Activated CD8-positive, alpha-beta memory T cell treated with anti-CD3 and anti-CD28 coated beads for 48 hours (primary cell): ENCODE data around the gene CREBL2.
"Not testable (repeated sequence)": the region's sequence is repeated elsewhere in the genome, so short reads cannot be mapped to it uniquely, and the experiment has no call there.

Source experiments
- DNase-seq, 3 experiments: peaks; one replicate each; pipeline ENCODE4 v3.0.0-alpha.2; 2020; ENCODE audit warnings: low read depth in 2 of 3, low spot score in 2 of 3

The CREBL2 gene

DNA sequence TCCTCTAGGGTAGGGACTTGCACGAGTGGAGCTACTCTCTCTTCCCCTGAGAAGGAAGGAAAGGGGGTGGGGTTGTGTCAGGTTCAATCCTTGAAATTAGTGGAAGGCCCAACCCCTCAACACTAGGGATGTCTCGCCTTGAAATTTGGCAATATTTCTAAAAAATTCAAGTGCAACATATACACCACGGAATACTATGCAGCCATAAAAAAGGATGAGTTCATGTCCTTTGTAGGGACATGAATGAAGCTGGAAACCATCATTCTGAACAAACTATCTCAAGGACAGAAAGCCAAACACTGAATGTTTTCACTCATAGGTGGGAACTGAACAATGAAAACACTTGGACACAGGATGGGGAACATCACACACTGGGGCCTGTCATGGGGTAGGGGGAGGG lies 15.1 kb upstream of the CREBL2 start:
- not testable (repeated sequence) for DNase-seq

DNA sequence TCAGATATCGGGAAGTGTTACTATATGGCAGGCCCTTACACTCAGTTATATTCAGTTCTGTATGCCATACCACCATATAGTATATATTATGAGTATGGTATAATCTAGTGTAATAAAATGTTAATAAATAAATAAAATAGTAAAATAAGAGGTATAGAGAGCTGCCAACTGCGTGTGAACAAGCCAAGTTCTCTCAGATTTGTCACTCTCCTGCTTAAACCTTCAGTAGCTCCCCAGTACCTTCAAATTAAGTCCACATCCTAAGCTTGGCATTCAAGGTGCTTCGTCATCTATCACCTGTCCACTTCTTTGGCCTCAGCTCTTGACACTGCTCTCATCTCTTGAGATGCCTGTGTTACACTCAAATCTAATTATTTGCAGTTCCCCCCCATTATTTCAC lies 12.8 kb upstream of the CREBL2 start:
- DNase-seq = no peak

DNA sequence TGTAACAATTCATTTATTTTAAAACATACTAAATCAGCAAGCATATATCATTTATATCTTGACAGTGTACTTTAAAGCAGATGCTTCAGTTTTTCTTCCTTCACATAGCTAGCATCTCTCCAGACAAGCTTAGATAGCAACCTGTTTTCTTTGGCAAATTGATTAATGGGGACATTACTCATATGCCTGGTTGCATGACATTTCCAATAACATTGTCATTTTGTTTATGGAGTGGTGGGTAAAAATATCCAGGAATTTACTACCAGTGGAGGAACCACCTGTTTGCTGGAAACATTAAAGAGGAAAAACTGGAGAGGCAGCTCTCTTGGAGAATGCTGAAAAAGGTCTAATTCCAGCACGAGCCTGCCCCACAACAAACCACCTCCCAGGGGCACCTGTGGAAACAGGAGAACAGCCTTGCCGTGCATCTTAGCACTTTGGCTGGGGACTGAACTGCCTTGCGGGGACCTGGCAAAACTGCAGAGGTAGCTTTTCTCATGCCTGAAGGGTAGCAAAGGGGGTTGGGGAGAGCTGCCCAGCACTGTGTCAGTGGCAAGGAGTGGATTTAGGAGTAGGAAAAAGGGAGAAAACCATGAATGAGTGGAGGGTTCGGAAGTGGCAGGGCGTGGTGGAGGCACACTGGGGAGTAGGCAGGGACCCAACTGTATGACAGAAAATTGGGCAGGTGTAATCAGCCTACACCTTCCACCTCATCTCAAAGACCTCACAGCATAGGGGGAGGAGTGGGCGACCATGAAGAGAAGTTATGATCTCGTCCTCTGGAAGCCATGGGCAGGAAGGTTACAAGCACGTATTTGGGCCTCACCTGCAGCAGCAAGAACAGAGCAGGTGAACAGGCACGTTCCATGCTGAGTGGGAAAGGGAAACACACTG lies 11.7 kb upstream of the CREBL2 start:
- DNase-seq = no peak

DNA sequence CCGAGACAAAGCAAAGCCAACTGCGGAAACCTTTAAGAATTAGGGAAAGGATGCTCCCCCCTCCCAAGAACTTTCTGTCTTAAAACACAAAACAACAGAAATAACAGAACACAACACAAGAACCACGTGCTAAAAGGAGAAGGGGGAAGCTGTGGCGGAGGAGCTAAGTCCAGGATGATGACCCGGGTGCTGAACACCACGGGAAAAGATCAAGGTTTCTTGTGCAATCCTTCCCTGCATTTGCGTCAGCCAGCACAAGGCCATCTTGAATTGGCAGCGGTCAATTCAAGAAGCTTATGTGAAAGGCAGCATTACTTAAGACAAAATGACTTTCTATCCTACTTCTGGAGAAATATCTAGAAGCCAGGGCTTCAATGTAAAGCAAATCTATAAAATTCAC lies 11.0 kb upstream of the CREBL2 start:
- no peak for DNase-seq

DNA sequence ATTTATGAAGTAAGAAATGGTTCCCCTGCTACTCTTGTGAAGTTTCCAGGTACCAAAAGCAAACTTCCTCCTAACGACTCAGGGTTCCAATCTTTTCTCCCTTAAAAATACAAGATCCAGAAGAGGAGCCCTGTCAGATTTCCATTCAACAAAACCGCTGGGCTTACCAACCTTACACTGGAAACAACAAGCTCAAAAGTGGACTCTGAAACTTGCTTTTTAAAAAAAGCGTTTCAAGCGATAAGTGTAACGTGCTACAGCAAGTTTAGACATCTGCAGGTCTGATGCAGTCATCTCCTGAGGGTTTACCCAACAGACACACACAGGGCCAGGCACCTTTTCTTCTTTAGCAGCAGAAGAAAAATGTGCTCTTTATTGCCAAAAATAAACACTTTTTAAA lies 6.9 kb upstream of the CREBL2 start:
- no peak for DNase-seq

DNA sequence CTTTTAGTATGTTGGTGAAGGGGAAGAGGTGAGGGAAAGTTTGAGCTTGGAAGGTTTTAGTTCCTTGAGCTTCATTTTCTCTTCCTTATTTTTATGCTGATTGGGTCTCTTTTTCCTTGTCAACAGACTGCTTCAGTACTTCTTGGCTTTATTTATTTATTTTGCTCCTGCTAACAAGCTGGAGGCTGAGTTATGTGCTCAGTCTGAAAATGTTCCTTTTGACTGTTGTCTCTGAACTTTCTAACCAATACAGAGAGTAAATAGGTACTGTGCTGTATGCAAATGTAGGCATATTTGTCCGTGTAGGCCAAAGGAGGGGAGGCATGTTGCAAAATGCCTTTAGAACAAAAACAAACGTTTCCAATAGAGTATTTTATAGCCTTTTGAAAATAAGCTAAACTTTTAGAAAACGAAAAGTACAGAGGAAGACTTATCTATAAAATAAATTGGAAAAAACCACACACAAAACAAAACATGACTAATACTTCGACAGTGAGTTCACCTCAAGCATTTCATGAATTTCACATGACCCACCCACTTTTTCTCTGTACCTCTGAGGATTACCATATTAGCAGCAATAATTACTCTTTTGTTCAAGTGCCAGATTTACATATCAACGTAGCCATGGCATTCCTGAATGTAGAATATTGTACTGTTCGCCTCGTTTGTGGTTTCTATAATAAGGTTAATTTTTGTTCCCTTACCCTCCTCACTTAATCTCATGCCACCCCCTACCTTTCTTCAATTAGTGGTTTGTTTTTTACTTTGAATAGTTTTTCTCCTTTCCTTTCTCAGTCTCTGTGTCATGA lies 4.7 kb upstream of the CREBL2 start:
- DNase-seq = no peak

DNA sequence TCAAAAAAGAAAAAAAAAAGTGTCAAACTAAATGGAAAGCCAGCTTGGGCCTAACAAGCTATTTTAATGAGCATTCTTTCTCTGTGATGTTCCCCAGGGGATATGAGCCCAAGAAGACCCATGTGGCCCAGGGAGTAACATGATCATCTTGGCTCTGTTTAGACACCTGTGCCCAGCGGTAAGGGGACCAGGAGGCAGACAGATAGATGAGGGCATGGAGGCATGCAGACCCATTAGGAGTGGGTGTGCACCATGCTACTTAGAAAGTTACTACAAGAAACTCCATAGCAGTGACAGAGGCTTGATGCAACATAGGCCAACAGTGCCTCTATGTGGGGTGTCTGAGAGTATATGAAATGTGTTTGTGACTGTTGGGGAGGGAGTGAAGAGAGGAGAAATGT lies 3.1 kb upstream of the CREBL2 start:
- no peak for DNase-seq

DNA sequence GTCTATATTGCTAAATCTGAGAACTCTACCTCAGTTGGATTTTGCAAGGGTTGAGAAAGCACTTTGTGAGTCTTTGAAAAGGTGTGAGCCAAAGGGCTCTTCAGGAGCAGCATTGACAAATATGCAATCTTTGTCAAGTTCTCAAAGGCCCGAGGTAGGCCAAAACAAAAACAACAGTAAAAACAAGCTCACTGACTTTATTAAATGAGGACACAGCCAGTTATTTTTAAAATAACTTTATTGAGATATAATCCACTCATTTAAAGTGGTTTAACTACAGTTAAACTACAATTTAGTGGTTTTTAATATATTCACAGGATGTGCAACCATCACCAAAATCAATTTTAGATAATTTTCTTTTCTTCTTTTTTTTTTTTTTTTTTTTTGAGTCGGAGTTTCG lies 2.0 kb upstream of the CREBL2 start:
- no peak for DNase-seq

GRCh38 chr12:12610711-12611110 lies 965 bp upstream of the CREBL2 start:
- DNase-seq = no peak

- DNase-seq = no peak
Measured at GRCh38 chr12:12612358-12612757, 682 bp downstream of the CREBL2 start.

GRCh38 chr12:12613344-12613743 lies 1.7 kb downstream of the CREBL2 start:
- DNase-seq = no peak

DNA sequence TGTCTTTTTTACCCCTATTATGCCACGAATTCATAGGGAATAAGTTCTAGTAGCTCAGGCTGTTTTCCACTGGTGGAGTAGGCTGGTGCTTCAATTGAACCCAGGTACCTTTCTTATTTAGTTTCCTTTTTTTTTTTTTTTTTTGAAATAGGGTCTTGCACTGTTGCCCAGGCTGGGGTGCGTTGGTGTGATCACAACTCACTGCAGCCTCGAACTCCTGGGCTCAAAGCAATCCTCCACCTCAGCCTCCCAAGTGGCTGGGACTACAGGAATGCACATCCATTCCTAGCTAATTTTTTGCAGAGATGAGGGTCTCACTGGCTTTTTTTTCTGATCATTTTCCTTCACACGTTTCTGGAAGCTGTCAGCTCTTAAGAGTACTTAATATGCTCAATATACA lies 2.7 kb downstream of the CREBL2 start:
- DNase-seq = no peak

DNA sequence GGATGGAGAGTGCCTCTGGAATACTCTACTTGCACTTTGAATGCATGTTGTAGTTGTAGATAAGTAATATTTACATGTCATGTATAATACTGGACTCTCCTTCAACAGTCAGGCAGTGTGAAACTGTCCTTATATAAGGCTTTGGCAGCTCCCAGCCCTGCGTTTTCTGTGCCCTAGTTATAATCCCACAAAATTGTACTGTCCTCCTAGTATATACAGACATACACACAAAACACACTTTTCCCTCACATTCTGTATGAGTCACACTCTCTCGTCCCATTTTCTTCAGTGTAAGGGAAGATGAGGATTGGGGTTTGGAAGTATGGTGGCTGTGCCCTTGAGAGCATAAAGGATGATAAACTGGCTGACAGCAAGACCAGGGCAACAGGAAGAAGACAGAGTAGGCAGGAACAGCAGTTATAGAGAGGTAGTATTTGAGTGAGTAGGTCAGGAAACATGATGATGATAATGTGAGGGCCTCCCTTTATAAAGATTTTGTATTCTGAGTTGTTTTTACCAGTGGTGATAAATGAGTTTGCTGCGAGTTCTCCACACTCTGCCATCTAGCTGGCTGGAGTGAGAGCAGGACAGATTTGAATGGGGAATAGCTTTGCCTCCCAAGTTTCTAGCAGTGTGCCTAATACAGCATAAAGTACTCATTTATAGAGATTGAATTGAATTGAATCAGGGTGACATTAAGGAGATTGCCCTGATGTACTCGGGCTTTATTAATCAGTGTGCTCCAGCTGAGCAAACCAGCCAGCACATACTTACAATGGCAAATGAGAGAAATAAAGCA lies 5.0 kb downstream of the CREBL2 start:
- DNase-seq = no peak

DNA sequence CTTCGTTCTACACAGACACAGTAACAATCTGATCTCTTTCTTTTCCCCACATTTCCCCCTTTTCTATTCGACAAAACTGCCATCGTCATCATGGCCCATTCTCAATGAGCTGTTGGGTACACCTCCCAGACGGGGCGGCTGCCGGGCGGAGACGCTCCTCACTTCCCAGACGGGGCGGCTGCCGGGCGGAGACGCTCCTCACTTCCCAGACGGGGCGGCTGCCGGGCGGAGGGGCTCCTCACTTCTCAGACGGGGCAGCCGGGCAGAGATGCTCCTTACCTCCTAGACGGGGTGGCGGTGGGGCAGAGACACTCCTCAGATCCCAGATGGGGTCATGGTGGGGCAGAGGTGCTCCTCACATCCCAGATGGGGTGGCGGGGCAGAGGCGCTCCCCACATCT lies 6.4 kb downstream of the CREBL2 start:
- not testable (repeated sequence) for DNase-seq

DNA sequence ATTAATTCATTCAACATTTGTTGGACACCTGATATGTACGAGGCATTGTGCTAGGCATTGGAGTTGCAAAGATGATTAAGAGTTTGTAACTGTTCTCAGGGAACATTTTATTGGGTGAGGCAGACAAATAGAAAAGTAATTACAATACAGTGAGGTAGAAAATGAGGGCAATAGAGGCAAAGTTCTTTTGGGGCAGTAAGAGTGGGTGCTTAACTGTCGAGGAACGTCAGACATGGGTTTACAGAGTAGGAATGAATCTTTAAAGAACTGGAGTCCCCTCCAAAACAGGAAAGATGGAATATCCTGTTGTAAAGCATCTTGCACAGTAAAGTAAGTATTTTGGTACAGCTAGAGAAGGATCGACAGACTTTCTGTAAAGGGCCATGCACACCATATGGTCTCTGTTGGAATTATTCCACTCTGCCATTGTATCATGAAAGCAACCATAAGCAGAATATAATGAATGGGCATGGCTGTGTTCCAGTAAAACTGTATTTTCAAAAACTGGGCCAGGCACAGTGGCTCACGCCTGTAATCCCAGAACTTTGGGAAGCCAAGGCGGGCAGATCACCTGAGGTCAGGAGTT lies 9.1 kb downstream of the CREBL2 start:
- no peak for DNase-seq

GRCh38 chr12:12622418-12622817 lies 10.7 kb downstream of the CREBL2 start:
- DNase-seq = no peak

GRCh38 chr12:12624498-12624992 lies 12.9 kb downstream of the CREBL2 start:
- no peak for DNase-seq

DNA sequence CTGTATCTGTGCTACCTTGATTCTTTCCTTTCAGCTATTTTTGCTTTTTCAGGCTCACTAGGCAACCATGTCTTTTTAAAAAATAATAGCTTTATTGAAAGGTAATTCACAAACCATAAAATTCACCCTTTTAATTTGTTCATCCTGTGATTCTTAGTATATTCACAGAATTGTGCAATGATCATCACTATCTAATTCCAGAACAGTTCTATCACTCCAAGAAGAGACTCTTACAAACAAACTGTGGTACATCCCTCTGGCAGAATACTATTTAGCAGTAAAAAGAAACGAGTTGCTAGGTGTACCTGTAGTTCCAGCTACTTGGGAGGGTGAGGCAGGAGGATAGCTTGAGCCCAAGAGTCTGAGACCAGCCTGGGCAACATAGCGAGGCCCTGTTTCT lies 14.8 kb downstream of the CREBL2 start:
- DNase-seq = no peak

- no peak for DNase-seq
Measured at GRCh38 chr12:12627308-12627827, 15.7 kb downstream of the CREBL2 start.

DNA sequence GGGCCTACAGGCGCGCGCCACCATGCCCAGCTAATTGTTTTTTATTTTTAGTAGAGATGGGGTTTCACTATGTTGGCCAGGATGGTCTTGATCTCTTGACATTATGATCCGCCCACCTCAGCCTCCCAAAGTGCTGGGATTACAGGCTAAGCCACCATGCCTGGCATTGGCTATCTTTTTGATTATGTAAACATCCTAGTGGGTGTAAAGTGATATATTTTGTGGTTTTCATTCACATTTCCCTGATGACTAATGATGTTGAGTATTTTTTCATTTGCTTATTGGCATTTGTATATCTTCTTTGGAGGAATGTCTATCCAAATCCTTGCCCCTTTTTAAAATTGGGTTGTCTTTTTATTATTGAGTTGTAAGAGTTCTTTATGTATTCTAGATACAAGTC lies 16.3 kb downstream of the CREBL2 start:
- DNase-seq = no peak

GRCh38 chr12:12630850-12631249 lies 19.2 kb downstream of the CREBL2 start:
- DNase-seq = no peak
